Peyer's patch (tissue), 4 donors: ENCODE results near the gene BLTP1. TPM values are rescaled to one million over a fixed set of nuclear protein-coding genes. Genes with fewer than 3 reads are reported as not detected.

ENCODE experiments used
- DNase-seq, 3 donors: peaks; one replicate each; pipeline ENCODE4 v3.0.0-alpha.2; 2017 to 2019
- H3K27ac ChIP-seq, 4 donors: fragments of 200-600 bp; sonication (generic); one replicate each; pipeline ENCODE4 v1.5.1; 2016 to 2019
- H3K27me3 ChIP-seq, 2 donors: fragments of 200-600 bp; sonication (generic); one replicate each; pipeline ENCODE4 v1.5.1; 2019
- H3K36me3 ChIP-seq, 3 donors: fragments of 200-600 bp; sonication (generic); one replicate each; pipeline ENCODE4 v1.5.1; 2016 to 2019
- H3K4me1 ChIP-seq, 4 donors: fragments of 200-600 bp; sonication (generic); one replicate each; pipeline ENCODE4 v1.5.1; 2016 to 2019
- H3K4me3 ChIP-seq, 4 donors: fragments of 200-600 bp; sonication (generic); 1 replicate in 3 of 4; 2 replicates in 1 of 4; pipeline ENCODE4 v1.5.1; 2016 to 2019; ENCODE audit warnings: mild to moderate bottlenecking in 1 of 4
- H3K9me3 ChIP-seq, 4 donors: fragments of 200-600 bp; sonication (generic); one replicate each; pipeline ENCODE4 v1.5.1; 2016 to 2019; ENCODE audit warnings: mild to moderate bottlenecking in 1 of 4
- POLR2A ChIP-seq, 2 donors: fragments of 450-650 bp; IDR thresholded peaks; one replicate each; pipeline ENCODE4 v1.5.1; 2017; ENCODE audit warnings: antibody characterized with exemption in 2 of 2, mild to moderate bottlenecking in 2 of 2, moderate library complexity in 2 of 2
- total RNA-seq, 4 donors: library from RNA; depleted of rRNA; stranded (reverse); fragments of >200 nt; gene quantifications; one replicate each; pipeline ENCODE4 v1.1.0, GENCODE V29; 2016
- TF ChIP-seq, protein P1 (sequence below), 6 experiments: fragments of 450-650 bp in 4 of 6; fragments of 200-600 bp in 2 of 6; sonication (generic) in 1 of 6; IDR thresholded peaks; one replicate each; pipeline ENCODE4 v1.5.1; 2017 to 2019; ENCODE audit warnings: antibody characterized with exemption in 6 of 6, mild to moderate bottlenecking in 3 of 6, moderate library complexity in 1 of 6

The BLTP1 gene
- total RNA-seq, 4 donors from 2014 or later: 125 to 190 (median 170) TPM

DNA sequence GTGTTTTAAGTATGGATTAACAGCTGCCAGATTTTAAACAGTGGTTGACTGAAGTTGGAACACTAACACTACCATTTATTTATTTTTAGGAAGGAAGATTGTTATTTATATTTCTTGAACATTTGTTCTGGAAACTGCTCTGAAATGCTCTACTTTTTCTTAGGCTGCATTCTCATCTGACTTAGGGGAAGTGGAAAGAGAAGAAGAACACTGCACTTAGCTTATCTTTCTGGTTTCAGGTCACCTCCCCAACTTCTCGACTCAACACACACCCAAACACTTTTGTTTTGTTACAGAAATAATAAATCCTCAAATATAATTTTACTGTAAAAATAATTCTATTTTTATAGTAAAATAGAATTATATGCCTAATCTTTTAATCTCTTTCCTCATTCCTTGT lies 18.6 kb downstream of the BLTP1 start:
- Histone ChIP-seq H3K27ac (no peak overlapping the region), H3K4me3 (no peak overlapping the region), H3K27me3 (no peaks in the 10 kb centered on the region), H3K36me3 (peaks cover 0 to 8% (median 0%) of the 10 kb centered on the region in 3 donors), H3K4me1 (peaks cover 0 to 8% (median 0%) of the 10 kb centered on the region in 4 donors), H3K9me3 (no peaks in the 10 kb centered on the region)
- no peak for TF ChIP-seq POLR2A (IDR thresholded peaks at IDR 0.05)
- TF ChIP-seq, protein P1, sequence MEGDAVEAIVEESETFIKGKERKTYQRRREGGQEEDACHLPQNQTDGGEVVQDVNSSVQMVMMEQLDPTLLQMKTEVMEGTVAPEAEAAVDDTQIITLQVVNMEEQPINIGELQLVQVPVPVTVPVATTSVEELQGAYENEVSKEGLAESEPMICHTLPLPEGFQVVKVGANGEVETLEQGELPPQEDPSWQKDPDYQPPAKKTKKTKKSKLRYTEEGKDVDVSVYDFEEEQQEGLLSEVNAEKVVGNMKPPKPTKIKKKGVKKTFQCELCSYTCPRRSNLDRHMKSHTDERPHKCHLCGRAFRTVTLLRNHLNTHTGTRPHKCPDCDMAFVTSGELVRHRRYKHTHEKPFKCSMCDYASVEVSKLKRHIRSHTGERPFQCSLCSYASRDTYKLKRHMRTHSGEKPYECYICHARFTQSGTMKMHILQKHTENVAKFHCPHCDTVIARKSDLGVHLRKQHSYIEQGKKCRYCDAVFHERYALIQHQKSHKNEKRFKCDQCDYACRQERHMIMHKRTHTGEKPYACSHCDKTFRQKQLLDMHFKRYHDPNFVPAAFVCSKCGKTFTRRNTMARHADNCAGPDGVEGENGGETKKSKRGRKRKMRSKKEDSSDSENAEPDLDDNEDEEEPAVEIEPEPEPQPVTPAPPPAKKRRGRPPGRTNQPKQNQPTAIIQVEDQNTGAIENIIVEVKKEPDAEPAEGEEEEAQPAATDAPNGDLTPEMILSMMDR (IDR thresholded peaks at IDR 0.05): no peak
- no peak for DNase-seq

- no peak for DNase-seq
Measured at GRCh38 chr4:122171323-122171722, 19.2 kb downstream of the BLTP1 start.

DNA sequence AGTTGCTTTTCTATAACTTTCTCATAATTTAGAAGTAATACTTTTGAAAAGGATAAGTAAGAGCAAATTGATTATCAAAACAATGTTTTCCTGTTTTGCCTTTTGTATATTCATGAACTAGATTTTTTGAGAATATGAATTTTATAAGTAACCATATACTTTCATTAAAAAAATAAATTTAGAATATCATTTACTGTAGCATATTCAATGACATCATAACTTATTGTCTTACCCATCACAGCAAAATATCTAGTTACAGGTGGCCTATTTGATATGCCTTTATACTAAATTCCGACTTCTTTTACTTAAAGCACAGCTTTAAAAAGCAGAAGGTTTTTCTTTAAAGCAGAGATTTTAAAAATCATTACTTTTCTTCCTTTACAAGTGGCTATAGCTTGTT lies 20.1 kb downstream of the BLTP1 start:
- Histone ChIP-seq H3K36me3 (peaks cover 0 to 22% (median 0%) of the 10 kb centered on the region in 3 donors), H3K9me3 (no peaks in the 10 kb centered on the region), H3K27me3 (no peaks in the 10 kb centered on the region), H3K4me1 (peaks cover 0 to 8% (median 0%) of the 10 kb centered on the region in 4 donors), H3K4me3 (no peak overlapping the region), H3K27ac (no peak overlapping the region)
- no peak for DNase-seq
- no peak for TF ChIP-seq POLR2A (IDR thresholded peaks at IDR 0.05)
- TF ChIP-seq, protein P1 (IDR thresholded peaks at IDR 0.05): no peak

More at GRCh38 chr4:122171323-122171722, 19.2 kb downstream of the BLTP1 start:
- Histone ChIP-seq H3K36me3 (peaks cover 0 to 13% (median 0%) of the 10 kb centered on the region in 3 donors), H3K27me3 (no peaks in the 10 kb centered on the region), H3K27ac (no peak overlapping the region), H3K9me3 (no peaks in the 10 kb centered on the region), H3K4me1 (peaks cover 0 to 8% (median 0%) of the 10 kb centered on the region in 4 donors), H3K4me3 (no peak overlapping the region)
- no peak for TF ChIP-seq POLR2A (IDR thresholded peaks at IDR 0.05)
- TF ChIP-seq, protein P1 (IDR thresholded peaks at IDR 0.05): no peak

DNA sequence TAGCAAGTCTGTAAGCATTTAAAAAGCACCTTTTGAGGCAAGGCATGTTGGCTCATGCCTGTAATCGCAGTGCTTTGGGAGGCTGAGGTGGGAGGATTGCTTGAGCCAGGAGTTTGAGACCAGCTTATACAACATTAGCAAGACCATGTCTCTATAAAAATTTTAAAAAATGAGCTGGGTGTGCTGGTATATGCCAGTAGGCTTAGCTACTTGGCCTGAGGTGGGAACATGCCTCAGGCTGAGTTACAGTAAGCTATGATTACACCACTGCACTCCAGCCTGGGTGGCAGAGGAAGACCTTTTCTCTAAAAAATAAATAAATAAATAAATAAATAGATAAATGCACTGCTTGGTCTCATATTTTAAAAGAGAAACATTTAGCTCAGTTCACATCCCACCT lies 26.8 kb downstream of the BLTP1 start:
- TF ChIP-seq, protein P1 (IDR thresholded peaks at IDR 0.05): no peak
- TF ChIP-seq POLR2A (IDR thresholded peaks at IDR 0.05): no peak
- Histone ChIP-seq H3K4me1 (no peaks in the 10 kb centered on the region), H3K27ac (no peak overlapping the region), H3K36me3 (peaks cover 0 to 86% (median 0%) of the 10 kb centered on the region in 3 donors), H3K9me3 (no peaks in the 10 kb centered on the region), H3K4me3 (no peak overlapping the region), H3K27me3 (no peaks in the 10 kb centered on the region)
- no peak for DNase-seq

GRCh38 chr4:122195718-122196117 lies 43.6 kb downstream of the BLTP1 start:
- no peak for DNase-seq
- no peak overlapping the region for H3K4me3 ChIP-seq
- no peak overlapping the region for H3K27ac ChIP-seq
- H3K27me3 ChIP-seq: no peaks in the 10 kb centered on the region
- H3K9me3 ChIP-seq: no peaks in the 10 kb centered on the region
- TF ChIP-seq, protein P1 (IDR thresholded peaks at IDR 0.05): no peak
- TF ChIP-seq POLR2A (IDR thresholded peaks at IDR 0.05): no peak
- no peaks in the 10 kb centered on the region for H3K4me1 ChIP-seq
- peaks cover 0 to 54% (median 0%) of the 10 kb centered on the region in 3 donors for H3K36me3 ChIP-seq

Other genes starting within 250 kb of the BLTP1 start
- gene TRPC3, start 200.3 kb upstream of the BLTP1 start, total RNA-seq: 1 to 10 TPM in 1 of 4 donors, under 1 TPM in 1, not detected in 2; 0.67 to 1.1 TPM
- not detected for gene ADAD1, start 226.7 kb downstream of the BLTP1 start, total RNA-seq